Measurements from ENCODE around the gene PHGDH.
"Not testable (repeated sequence)": the region's sequence is repeated elsewhere in the genome, so short reads cannot be mapped to it uniquely, and the experiment has no call there.

Gene PHGDH

GRCh38 chr1:119697598-119697997 is 14.1 kb upstream of the PHGDH start:
- DNase-seq (ENCODE audit: low read depth in 2 of 2), result no peak

DNA sequence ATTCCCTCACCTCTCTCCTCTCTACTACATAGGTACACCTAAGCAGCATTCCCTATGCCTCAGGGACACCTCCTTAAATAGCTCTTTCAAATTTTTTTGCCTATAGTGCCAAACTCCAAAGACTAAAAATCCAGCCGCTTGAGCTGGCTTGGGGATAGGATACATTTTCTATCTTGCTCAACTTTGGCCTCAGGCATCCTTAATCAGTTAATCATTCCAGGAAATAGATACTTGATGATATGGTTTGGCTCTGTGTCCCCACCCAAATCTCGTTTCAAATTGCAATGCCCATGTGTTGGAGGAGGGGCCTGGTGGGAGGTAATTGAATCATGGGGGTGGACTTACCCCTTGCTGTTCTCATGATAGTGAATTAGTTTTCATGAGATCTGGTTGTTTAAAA is 11.4 kb upstream of the PHGDH start:
- DNase-seq (ENCODE audit: low read depth in 2 of 2), result no peak

DNA sequence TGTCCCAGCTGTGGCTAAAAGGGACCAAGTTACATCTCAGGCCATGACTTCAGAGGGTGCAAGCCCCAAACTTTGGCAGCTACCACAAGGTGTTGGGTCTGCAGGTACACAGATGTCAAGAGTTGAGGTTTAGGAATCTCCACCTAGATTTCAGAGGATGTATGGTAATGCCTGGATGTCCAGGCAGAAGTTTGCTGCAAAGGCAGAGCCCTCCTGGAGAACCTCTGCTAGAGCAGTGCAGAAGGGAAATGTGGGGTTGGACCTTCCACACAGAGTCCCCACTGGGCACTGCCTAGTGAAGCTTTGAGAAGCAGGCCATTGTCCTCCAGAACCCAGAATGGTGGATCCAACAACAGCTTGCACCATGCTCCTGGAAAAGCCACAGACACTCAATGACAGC is 10.1 kb upstream of the PHGDH start:
- no peak for DNase-seq (ENCODE audit: low read depth in 2 of 2)

DNA sequence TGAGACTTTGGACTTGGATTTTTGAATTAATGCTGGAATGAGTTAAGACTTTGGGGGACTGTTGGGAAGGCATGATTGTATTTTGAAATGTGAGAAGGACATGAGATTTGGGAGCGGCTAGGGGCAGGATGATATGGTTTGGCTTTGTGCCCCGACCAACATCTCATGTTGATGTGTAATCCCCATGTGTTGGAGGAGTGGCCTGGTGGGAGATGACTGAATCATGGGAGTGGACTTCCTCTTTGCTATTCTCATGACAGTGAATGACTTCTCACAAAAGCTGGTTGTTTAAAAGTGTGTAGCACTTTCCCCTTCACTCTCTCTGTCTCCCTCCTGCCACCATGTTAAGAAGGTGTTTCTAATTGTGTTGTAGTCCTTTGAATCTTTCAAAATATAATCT is 9.3 kb upstream of the PHGDH start:
- DNase-seq (ENCODE audit: low read depth in 2 of 2), result no peak

DNA sequence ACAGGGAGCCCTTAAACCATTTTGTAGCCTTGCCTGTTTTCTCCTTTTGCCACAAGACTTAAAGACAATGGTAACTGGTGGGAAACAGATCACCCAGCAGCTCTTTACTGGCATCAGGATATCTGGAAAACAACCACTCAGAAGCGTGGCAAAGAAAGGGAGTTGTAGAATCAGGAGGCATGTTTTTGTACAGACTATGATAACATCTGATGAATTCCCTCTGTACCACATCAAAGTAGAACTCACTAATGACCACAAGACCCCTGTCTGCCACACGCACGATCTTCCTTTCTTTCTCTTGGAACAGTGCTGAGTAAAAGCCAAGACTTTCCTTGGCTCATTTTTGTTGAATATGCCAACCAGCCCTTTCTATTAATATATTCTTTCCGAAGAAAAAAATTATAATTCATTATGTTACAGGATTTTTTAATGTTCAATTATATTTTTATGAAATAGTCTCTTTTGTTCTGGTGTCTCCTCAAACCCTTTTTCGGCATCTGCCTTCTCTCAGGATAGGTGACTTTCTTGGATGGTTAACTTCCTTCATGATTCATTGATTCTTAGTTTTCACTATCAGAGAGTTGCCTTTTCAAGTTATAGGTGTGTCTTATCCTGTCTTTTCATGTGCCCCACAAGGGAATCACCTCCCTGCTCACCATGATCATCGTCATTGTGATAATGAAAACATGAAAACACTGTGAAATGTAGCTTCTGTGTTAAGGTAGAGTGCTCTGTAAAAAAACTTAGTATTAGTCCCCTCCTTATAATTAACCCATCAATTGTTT is 7.9 kb upstream of the PHGDH start:
- DNase-seq (ENCODE audit: low read depth in 2 of 2), result no peak

DNA sequence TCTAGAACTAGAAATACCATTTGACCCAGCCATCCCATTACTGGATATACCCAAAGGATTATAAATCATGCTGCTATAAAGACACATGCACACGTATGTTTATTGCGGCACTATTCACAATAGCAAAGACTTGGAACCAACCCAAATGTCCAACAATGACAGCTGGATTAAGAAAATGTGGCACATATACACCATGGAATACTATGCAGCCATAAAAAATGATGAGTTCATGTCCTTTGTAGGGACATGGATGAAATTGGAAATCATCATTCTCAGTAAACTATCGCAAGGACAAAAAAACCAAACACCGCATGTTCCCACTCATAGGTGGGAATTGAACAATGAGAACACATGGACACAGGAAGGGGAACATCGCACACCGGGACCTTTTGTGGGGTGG is 5.1 kb upstream of the PHGDH start:
- DNase-seq (ENCODE audit: low read depth in 2 of 2), result not testable (repeated sequence)

DNA sequence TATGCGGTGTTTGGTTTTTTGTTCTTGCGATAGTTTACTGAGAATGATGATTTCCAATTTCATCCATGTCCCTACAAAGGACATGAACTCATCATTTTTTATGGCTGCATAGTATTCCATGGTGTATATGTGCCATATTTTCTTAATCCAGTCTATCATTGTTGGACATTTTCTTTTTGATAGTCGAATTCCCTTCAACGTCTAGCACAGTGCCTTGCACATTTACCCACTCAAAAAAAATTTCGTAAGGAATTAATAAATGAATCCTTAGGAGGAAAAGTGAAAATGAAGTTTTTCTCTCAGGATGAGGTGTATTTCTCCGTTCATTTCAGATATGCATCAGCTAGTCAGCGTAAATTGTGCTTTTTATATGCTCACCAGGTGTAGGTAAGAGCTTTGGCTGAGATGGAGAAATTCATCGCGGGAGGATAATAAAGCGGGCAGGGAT is 354 bp upstream of the PHGDH start:
- not testable (repeated sequence) for DNase-seq (ENCODE audit: low read depth in 2 of 2)

- peak; percentile 44 to 46 for DNase-seq (ENCODE audit: low read depth in 2 of 2)
Observed at GRCh38 chr1:119712342-119713038, 756 bp downstream of the PHGDH start.

- no peak for DNase-seq (ENCODE audit: low read depth in 2 of 2)
Observed at GRCh38 chr1:119713039-119713748, 1.5 kb downstream of the PHGDH start.

GRCh38 chr1:119713749-119714456 is 2.2 kb downstream of the PHGDH start:
- no peak for DNase-seq (ENCODE audit: low read depth in 2 of 2)

- no peak for DNase-seq (ENCODE audit: low read depth in 2 of 2)
Observed at GRCh38 chr1:119714583-119714982, 2.8 kb downstream of the PHGDH start.

DNA sequence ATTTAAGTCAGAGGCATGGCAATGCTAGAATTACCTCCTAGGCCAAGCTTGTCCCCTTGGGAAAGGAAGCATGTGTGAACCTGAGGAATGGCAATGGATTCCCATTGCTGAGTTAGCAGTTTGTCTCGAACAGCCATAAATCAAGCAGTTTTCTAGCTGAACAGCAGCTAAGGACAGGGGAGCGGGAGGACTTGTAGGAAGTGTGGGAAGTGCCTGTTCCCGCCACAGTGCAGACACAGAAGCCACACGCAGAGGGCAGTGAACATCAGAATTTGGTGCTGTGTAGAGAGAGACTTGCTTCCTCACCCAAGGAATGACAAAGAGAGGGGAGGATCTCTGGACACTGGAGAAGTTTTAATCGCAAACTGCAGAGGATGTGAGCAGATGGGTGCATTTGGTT is 3.8 kb downstream of the PHGDH start:
- DNase-seq (ENCODE audit: low read depth in 2 of 2), result no peak

GRCh38 chr1:119718409-119718808 is 6.7 kb downstream of the PHGDH start:
- DNase-seq (ENCODE audit: low read depth in 2 of 2), result no peak

- DNase-seq (ENCODE audit: low read depth in 2 of 2), result no peak
Observed at GRCh38 chr1:119718972-119719371, 7.2 kb downstream of the PHGDH start.

DNA sequence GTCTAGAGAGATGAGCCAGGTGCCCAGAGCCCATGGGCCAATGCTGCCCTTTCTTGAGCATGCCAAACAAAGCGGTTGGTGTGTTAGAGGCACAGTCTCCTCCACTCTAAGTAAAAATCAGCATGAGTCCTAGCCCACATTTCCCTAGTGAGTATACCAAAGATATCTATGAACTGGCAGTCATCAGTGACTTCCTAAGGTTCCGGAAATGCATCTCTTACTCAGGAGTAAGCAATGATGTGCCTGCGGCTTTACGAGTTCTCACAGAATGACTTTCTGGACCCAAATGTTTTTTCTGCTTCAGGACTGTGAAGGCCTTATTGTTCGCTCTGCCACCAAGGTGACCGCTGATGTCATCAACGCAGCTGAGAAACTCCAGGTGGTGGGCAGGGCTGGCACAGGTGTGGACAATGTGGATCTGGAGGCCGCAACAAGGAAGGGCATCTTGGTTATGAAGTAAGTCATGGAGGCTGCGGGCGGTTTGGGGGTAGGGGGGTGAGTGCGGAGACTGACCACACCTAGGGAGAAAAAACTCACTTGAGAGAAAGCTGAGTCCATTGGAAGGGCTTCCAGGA is 9.2 kb downstream of the PHGDH start:
- DNase-seq (ENCODE audit: low read depth in 2 of 2), result no peak

DNA sequence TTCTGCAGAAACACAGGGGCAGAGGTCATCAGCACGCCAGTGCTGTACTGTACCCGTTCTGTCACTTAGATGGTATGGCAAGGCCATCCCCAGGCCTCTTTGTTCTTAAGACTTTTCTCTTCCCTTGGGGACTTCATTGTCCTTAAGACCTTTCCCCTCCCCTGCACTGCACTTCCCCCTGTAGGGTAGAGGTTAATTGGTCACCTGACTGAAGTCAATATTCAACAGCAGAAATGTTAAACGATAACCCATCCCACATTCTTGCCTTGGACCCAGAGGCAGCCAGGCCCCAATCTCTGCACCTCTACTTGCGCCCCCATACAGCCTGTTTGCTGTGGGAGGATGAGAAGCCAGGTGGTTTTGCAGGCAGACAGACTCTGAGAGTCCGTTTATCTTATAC is 10.2 kb downstream of the PHGDH start:
- DNase-seq (ENCODE audit: low read depth in 2 of 2), result no peak

DNA sequence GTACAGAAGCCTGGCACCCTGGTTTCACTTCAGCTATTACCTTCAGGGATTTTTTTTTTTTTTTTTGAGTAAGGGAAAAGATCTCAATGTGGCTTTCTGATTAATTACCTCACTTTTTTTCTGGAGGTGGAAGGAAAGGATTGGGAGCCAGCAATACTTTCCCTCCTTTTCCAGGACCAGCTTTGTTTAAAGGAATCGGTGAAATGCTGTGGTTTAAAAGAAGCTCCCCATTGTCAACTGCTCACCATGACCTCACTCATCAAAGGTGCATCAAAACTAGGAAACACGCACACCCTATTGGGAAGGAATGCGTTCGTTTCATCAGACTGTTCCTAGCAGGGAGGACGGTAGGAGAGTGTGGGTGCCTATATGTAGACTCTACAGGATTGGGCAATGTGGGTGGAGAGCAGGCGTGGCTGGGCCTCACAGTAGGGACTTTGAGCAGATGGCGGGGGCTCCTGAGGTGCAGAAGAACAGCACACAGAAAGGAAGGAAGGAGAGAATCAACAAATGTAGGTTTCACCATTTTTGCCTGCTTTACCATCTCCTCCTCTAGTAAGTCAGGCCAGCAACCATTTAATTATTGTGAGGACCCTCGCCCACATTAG is 13.0 kb downstream of the PHGDH start:
- DNase-seq (ENCODE audit: low read depth in 2 of 2), result no peak

DNA sequence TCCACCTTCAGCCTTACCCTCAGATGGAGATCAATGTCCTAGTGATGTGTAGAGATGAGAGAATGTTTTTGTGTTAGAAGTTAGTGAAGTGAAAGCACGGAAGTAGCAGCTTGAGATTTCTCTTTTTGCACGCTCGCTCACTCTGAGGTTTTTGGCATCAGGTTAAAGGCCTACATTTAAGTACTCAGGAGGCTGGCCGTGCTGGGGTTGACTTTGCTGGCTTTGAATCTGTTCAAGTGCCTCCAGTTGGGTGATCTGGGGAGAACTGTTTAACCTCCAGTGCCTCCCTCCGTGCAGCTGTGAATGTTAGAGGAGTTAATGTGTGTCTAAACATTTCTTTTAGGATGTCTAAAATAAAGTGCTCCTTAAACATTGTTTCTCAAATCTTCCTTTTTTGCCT is 13.9 kb downstream of the PHGDH start:
- DNase-seq (ENCODE audit: low read depth in 2 of 2), result no peak

DNA sequence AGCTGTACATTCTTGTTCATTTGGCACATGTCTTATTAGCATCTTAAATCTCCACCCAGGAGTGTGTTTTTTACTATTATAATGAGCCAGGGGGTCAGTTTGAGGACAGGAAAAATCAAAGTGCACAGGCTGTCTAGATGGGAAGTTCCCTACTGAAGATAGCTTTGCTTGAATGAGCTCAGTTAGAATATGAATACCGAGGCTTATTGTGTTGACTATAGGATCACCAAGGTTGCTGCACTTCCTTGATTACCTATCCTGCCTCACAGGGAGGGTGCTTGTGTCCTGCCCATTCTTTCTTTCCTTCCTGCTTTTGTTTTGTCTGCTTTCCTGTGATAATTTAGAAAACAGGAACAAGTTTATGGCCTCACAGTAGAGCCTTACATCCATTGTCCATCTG is 16.3 kb downstream of the PHGDH start:
- DNase-seq (ENCODE audit: low read depth in 2 of 2), result no peak

- DNase-seq (ENCODE audit: low read depth in 2 of 2), result no peak
Observed at GRCh38 chr1:119729044-119729443, 17.3 kb downstream of the PHGDH start.

DNA sequence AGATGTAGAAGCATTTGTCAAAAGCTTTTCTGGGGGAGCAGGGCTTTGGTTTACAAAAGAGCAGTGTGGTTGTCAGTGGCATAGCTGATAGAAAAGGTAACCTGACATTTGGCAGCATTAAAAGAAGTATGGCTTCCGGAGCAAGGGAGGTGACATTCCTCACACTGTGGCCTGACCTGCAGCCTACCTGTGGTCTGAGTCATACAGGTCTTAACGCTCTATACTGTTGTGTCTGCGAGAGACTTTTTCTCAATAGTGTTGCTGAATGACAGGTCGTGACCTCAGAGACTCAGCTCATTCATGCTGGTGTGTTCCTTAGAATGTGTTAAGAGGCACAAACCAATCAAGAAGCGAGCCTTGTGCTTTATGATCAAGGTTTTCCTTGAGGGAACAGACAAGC is 19.3 kb downstream of the PHGDH start:
- no peak for DNase-seq (ENCODE audit: low read depth in 2 of 2)

All from stimulated activated CD4-positive, alpha-beta T cell treated with anti-CD3 and anti-CD28 coated beads, Interleukin-4, amount 100 ng/mL, for 48 hours (primary cell).